Ascending aorta (tissue), 2 donors: ENCODE data around the gene NOTCH1. TPM values are rescaled to one million over a fixed set of nuclear protein-coding genes. Genes with fewer than 3 reads are reported as not detected.

ENCODE experiments used
- DNase-seq, 2 donors: peaks; one replicate each; pipeline ENCODE4 v3.0.0-alpha.2; 2019; ENCODE audit warnings: low spot score in 2 of 2
- H3K27ac ChIP-seq, 2 donors: fragments of 200-600 bp; sonication (generic); one replicate each; pipeline ENCODE4 v1.5.1; 2016 to 2017; ENCODE audit warnings: mild to moderate bottlenecking in 1 of 2
- H3K27me3 ChIP-seq: fragments of 200-600 bp; sonication (generic); one replicate; pipeline ENCODE4 v1.5.1; 2017
- H3K36me3 ChIP-seq, 2 donors: fragments of 200-600 bp; sonication (generic); one replicate each; pipeline ENCODE4 v1.5.1; 2016
- H3K4me1 ChIP-seq, 2 donors: fragments of 200-600 bp; sonication (generic); one replicate each; pipeline ENCODE4 v1.5.1; 2016 to 2017; ENCODE audit warnings: mild to moderate bottlenecking in 1 of 2
- H3K4me3 ChIP-seq, 2 donors: fragments of 200-600 bp; sonication (generic); one replicate each; pipeline ENCODE4 v1.5.1; 2016 to 2017; ENCODE audit warnings: mild to moderate bottlenecking in 1 of 2
- H3K9me3 ChIP-seq, 2 donors: fragments of 200-600 bp; sonication (generic); one replicate each; pipeline ENCODE4 v1.5.1; 2016
- intact Hi-C: fragments of 100-400 bp; cut with DNase I; formaldehyde crosslinking; loops from one replicate; pipeline ENCODE4 v1.15.1; 2023
- total RNA-seq: library from RNA; depleted of rRNA; stranded (reverse); fragments of >200 nt; gene quantifications from one replicate; pipeline ENCODE4 v1.1.0, GENCODE V29; 2016
- TF ChIP-seq, protein P1 (sequence below), 3 experiments: fragments of 200-600 bp in 2 of 3; fragments of 450-650 bp in 1 of 3; sonication (generic) in 2 of 3; IDR thresholded peaks; one replicate each; pipeline ENCODE4 v1.5.1; 2016 to 2019; ENCODE audit warnings: antibody characterized with exemption in 3 of 3, mild to moderate bottlenecking in 1 of 3, moderate library complexity in 1 of 3

Gene NOTCH1
- total RNA-seq, 1 donor from 2014 or later = 120 TPM

GRCh38 chr9:136459425-136459824 is 86.4 kb downstream of the NOTCH1 start:
- no peak overlapping the region for H3K4me3 ChIP-seq
- no peaks in the 10 kb centered on the region for H3K9me3 ChIP-seq
- intact Hi-C loops = no loop called here
- TF ChIP-seq, protein P1, sequence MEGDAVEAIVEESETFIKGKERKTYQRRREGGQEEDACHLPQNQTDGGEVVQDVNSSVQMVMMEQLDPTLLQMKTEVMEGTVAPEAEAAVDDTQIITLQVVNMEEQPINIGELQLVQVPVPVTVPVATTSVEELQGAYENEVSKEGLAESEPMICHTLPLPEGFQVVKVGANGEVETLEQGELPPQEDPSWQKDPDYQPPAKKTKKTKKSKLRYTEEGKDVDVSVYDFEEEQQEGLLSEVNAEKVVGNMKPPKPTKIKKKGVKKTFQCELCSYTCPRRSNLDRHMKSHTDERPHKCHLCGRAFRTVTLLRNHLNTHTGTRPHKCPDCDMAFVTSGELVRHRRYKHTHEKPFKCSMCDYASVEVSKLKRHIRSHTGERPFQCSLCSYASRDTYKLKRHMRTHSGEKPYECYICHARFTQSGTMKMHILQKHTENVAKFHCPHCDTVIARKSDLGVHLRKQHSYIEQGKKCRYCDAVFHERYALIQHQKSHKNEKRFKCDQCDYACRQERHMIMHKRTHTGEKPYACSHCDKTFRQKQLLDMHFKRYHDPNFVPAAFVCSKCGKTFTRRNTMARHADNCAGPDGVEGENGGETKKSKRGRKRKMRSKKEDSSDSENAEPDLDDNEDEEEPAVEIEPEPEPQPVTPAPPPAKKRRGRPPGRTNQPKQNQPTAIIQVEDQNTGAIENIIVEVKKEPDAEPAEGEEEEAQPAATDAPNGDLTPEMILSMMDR (IDR thresholded peaks at IDR 0.05) = no peak
- no peak for DNase-seq
- no peak overlapping the region for H3K27ac ChIP-seq
- H3K36me3 ChIP-seq = peaks cover 99 to 100% of the 10 kb centered on the region in 2 donors
- H3K27me3 ChIP-seq = no peaks in the 10 kb centered on the region
- H3K4me1 ChIP-seq = no peaks in the 10 kb centered on the region

- TF ChIP-seq, protein P1 (IDR thresholded peaks at IDR 0.05) = no peak
- peaks cover 84 to 100% of the 10 kb centered on the region in 2 donors for H3K36me3 ChIP-seq
- DNase-seq = no peak
- H3K27ac ChIP-seq = no peak overlapping the region
- H3K4me1 ChIP-seq = no peaks in the 10 kb centered on the region
- intact Hi-C loops = no loop called here
- H3K9me3 ChIP-seq = no peaks in the 10 kb centered on the region
- no peaks in the 10 kb centered on the region for H3K27me3 ChIP-seq
- no peak overlapping the region for H3K4me3 ChIP-seq
Observed at GRCh38 chr9:136457326-136457725, 88.5 kb downstream of the NOTCH1 start.

DNA sequence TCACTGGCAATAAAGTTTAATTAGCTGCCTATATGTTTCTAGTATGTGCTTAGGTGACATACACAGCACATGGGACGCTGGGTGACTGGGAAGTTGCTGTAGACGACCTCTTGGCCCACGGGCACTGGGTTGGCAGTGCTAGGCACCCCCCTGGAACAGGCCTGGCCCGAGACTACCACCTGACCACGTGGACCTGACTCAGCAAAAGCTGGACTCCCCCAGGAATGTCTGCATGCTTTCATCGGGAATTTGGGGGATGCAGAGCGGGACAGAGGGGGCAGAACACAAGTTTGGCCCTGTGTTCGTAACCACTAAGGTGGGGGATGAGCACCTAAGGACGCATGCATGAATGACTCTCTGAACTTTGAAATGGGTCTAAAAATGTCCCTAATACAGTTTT is 89.6 kb downstream of the NOTCH1 start:
- Histone ChIP-seq H3K4me1 (no peaks in the 10 kb centered on the region), H3K36me3 (peaks cover 84 to 100% of the 10 kb centered on the region in 2 donors), H3K4me3 (no peak overlapping the region), H3K27me3 (no peaks in the 10 kb centered on the region), H3K9me3 (no peaks in the 10 kb centered on the region), H3K27ac (no peak overlapping the region)
- intact Hi-C loops = no loop called here
- DNase-seq = no peak
- TF ChIP-seq, protein P1 (IDR thresholded peaks at IDR 0.05) = no peak

- DNase-seq = no peak
- H3K4me3 ChIP-seq = no peak overlapping the region
- peaks cover 84 to 100% of the 10 kb centered on the region in 2 donors for H3K36me3 ChIP-seq
- no peaks in the 10 kb centered on the region for H3K9me3 ChIP-seq
- no peak overlapping the region for H3K27ac ChIP-seq
- H3K27me3 ChIP-seq = no peaks in the 10 kb centered on the region
- H3K4me1 ChIP-seq = no peaks in the 10 kb centered on the region
- intact Hi-C loops = no loop called here
- TF ChIP-seq, protein P1 (IDR thresholded peaks at IDR 0.05) = no peak
Observed at GRCh38 chr9:136455043-136456002, 90.5 kb downstream of the NOTCH1 start.

- no peak overlapping the region for H3K4me3 ChIP-seq
- H3K4me1 ChIP-seq = no peaks in the 10 kb centered on the region
- DNase-seq = no peak
- H3K36me3 ChIP-seq = peaks cover 79 to 100% of the 10 kb centered on the region in 2 donors
- intact Hi-C loops = no loop called here
- no peaks in the 10 kb centered on the region for H3K27me3 ChIP-seq
- H3K27ac ChIP-seq = no peak overlapping the region
- TF ChIP-seq, protein P1 (IDR thresholded peaks at IDR 0.05) = no peak
- H3K9me3 ChIP-seq = no peaks in the 10 kb centered on the region
Observed at GRCh38 chr9:136454026-136454796, 91.6 kb downstream of the NOTCH1 start.
